SK-N-DZ (cell line): ENCODE measurements around the gene PAQR6.

Experiments used
- DNase-seq: peaks from one replicate; pipeline ENCODE4 v3.0.0-alpha.2; 2015; ENCODE audit warnings: low spot score

The PAQR6 gene

DNA sequence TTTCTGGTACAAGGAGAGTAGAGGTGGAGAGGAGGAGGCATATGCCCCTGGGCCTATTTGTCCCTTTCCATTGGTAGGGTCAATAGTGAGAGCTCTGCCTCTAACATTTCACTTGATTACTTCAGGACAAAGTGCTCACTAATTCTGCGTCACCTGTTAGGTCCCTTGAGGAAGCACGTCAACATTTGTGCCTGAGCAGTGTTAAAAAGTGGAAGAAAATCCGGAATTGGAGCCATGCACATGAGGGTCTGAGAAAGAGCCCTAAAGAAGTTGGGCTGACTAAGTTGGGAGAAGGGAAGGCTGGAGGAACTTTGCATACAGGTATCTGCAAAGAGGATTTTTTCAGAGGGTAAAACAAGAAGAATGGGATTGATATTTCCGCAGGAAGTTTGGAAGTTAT lies 52.0 kb downstream of the PAQR6 start:
- no peak for DNase-seq

DNA sequence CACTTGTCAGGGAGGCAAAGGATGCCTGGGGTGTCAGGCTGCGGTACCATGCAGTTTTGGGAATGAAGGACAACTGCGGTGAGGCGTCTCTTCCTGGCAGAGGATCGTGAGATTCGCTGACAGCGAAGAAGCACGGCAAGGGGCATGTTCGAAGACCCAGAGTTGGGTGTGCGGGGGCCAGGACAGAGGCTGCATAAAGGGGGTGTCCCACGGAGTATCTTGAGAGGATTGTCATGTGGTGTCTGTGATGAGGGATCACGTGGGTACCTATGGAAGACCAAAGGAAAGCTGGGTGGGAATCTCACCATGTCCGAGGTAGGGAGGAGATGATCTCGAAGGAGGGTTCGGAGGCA lies 53.6 kb downstream of the PAQR6 start:
- DNase-seq, result no peak

GRCh38 chr1:156193488-156194299 lies 54.2 kb downstream of the PAQR6 start, which contains the start of gene SLC25A44:
Gene SLC25A44 (plus strand): TSS chr1:156194104. CDS start chr1:156199848, 5,744 bp downstream.
- peak; percentile 100 for DNase-seq
